Measurements from ENCODE around the gene UNC80. TPM values are rescaled to one million over a fixed set of nuclear protein-coding genes. Genes with fewer than 3 reads are reported as not detected.

UNC80 gene
- total RNA-seq, 1 donor from 2014 or later: not detected

GRCh38 chr2:209876211-209876610 lies 104.6 kb downstream of the UNC80 start:
- intact Hi-C loops (cut with DNase I): no loop called here
- no peak for ATAC-seq (ENCODE audit: poor library complexity)
- no peak for DNase-seq

DNA sequence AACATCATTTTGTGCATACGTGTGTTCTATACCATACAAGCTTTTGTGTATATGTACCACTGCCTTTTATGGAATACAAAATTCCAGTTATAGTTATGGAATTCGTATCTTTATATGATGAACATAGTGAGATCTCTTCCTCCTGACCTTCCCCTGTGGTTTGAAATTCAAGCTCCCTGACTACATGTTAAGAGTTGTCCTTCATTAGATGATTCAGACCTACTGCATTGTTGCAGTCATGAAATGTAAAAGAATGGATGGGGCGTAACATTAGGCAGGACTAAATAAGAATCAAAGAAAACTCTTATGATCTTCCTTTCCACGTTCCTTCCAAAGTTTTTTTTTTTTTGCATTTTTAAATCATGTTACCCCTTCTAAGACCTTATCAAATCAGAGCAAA lies 107.1 kb downstream of the UNC80 start:
- DNase-seq (no peak), ATAC-seq (ENCODE audit: poor library complexity) (no peak)
- intact Hi-C loops (cut with DNase I): no loop called here

- intact Hi-C loops (cut with DNase I): no loop called here
- DNase-seq (no peak), ATAC-seq (ENCODE audit: poor library complexity) (no peak)
Observed at GRCh38 chr2:209900638-209901037, 129.0 kb downstream of the UNC80 start.

DNA sequence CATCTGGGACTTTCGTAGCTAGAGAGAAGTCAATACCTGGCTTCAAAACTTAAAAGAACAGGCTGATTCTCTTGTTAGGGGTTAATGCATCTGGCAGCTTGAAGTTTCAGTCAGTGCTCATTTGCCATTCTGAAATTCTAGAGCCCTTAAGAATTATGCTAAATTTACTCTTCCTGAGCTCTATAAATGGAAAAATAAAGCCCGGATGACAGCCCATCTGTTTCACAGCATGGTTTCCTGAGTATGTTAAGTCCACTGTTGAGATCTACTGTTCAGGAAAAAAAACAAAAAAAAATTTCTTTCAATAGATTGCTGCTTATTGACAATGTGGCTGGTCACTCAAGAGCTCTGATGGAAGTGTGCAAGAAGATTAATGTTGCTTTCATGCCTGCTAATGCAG lies 129.5 kb downstream of the UNC80 start:
- no peak for ATAC-seq (ENCODE audit: poor library complexity)
- DNase-seq: no peak
- intact Hi-C loops (cut with DNase I): no loop called here

DNA sequence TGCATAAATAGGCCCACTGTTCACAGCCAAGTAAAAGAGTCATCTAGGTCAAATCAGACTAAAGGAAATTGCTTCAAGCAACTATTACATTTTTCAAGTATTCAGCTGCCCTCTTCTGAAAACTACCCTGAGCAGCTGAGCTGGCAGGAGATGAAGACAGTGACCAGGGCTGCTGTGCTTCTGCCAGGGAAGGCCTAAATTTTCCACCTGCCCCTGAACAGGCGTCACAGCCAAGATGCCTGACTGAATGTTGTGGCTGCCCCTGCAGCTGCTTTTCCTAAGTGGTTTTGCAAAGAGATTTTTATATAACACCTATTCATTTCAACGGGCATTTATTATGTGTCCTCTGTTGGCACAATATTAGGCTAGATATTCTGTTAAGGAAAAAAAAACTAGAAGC lies 134.1 kb downstream of the UNC80 start:
- intact Hi-C loops (cut with DNase I): no loop called here
- DNase-seq: no peak
- ATAC-seq (ENCODE audit: poor library complexity): no peak

DNA sequence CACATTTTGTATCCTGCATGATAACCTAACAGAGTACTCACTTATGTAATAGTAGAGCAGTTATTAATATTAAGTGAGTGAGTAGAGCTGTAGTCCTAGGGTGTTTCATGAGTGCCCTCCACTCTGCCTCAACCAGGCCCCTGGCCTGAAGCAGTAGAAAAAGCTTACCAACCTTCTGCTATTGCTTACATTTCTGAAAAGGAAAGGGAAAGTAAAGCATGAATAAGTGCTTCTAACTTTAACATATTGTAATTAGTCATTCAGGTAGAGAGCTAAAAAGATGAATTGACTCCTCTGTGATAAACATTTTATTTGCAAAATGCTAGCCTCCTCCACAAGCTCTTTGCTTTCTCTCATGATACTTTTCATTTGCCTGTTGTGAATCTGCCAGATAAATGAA lies 136.1 kb downstream of the UNC80 start:
- ATAC-seq (ENCODE audit: poor library complexity) (no peak), DNase-seq (no peak)
- intact Hi-C loops (cut with DNase I): no loop called here

GRCh38 chr2:209908511-209908910 lies 136.9 kb downstream of the UNC80 start:
- DNase-seq: no peak
- intact Hi-C loops (cut with DNase I): no loop called here
- no peak for ATAC-seq (ENCODE audit: poor library complexity)

- ATAC-seq (ENCODE audit: poor library complexity): no peak
- intact Hi-C loops (cut with DNase I): no loop called here
- DNase-seq: no peak
Observed at GRCh38 chr2:209911486-209911885, 139.9 kb downstream of the UNC80 start.

DNA sequence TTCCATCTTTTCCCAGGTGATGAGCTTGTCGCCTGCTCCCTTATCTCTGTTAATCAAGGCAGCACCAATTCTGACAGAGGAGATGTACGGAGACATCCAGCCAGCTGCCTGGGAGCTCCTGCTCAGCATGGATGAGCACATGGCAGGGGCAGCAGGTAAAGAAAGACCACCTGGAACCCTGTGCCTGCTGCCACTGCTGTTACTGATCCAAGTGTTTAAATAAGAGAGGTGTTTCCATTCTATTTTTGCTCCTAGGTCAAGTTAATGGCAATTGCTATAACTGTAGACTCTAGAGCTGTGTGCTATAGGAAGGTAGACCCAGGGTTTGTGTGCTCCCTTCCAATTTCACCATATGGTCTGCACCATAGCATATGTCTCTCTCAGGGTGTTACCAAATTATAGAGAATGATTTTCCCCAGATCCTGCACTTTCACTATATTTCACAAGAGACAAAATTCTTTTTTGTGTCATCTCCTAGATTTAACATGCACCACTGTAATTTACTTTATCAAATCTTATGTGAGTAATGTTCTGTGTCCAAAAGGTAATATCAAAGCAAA lies 142.2 kb downstream of the UNC80 start:
- ATAC-seq (ENCODE audit: poor library complexity) (no peak), DNase-seq (no peak)
- intact Hi-C loops (cut with DNase I): no loop called here

DNA sequence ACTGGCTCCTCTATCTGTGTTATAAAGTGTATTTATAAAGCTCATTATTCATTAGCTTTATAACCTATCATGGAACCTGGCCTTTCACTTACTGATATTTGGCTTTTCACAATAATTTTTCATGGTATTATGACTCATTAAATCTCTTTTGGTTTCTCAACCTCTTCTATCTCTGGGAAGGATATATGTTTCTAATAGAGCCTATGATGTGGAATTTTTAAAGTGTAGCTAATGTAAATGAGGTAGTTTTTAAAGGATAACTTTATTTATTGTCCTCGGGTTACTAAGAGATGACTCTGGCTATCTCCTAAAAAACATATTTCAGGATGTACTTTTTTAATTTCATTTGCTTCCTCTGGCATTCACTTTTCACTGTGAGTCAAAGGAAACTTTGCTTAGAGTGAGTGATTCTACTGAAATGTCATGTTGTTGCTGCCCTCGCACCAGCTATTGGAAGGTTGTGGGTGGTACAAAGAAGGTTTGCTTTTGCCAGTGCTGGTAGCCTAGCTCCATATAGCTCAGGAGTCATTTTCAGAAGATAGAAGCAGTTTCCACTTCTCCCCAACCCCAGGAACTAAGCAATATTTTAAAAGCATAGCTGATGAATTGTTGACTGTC lies 145.6 kb downstream of the UNC80 start:
- DNase-seq (no peak), ATAC-seq (ENCODE audit: poor library complexity) (no peak)
- intact Hi-C loops (cut with DNase I): no loop called here

DNA sequence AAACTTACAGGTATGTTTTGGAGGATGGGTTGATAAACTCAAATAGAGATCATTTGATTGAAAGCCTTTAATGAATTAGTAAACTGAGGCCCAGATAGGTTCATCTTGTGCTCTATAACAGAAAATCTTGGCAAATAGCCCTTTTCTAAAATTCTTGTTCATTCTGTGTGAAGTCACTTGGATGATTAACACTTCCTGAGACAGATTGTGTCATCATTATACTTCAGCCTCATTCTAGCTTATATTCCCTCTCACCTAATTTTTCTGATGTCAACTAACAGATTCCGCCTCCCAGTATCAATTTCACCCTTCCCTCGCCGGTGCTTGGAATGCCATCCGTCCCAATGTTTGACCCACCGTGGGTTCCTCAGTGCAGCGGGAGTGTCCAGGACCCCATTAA lies 146.6 kb downstream of the UNC80 start:
- DNase-seq: no peak
- no peak for ATAC-seq (ENCODE audit: poor library complexity)

DNA sequence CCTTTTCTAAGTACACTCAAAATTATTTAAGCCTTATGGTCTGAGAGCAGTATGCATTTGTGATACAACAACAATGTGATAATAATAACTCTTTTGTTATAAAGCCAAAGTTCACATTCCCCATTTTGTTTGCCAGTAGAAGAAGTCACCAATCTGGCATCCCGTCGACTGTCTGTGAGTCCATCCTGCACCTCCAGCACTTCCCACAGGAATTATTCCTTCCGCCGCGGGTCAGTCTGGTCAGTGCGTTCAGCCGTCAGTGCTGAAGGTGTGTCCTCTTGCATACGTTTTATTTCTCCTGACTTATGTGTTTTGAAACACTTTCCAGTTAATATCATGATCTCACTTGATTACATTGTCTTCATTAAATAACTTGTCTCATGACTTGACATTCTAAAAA lies 150.5 kb downstream of the UNC80 start:
- no peak for ATAC-seq (ENCODE audit: poor library complexity)
- DNase-seq: no peak
- intact Hi-C loops (cut with DNase I): no loop called here

More for the DNA sequence above, 146.6 kb downstream of the UNC80 start:
- intact Hi-C loops (cut with DNase I): no loop called here

GRCh38 chr2:209929369-209929768 lies 157.7 kb downstream of the UNC80 start:
- no peak for ATAC-seq (ENCODE audit: poor library complexity)
- no peak for DNase-seq
- intact Hi-C loops (cut with DNase I): no loop called here

GRCh38 chr2:209933499-209934483 lies 162.2 kb downstream of the UNC80 start:
- intact Hi-C loops (cut with DNase I): no loop called here
- no peak for ATAC-seq (ENCODE audit: poor library complexity)
- no peak for DNase-seq

- intact Hi-C loops (cut with DNase I): no loop called here
- no peak for ATAC-seq (ENCODE audit: poor library complexity)
- DNase-seq: no peak
Observed at GRCh38 chr2:209936106-209936666, 164.6 kb downstream of the UNC80 start.

- DNase-seq: no peak
- no peak for ATAC-seq (ENCODE audit: poor library complexity)
- intact Hi-C loops (cut with DNase I): no loop called here
Observed at GRCh38 chr2:209937893-209938292, 166.3 kb downstream of the UNC80 start.

DNA sequence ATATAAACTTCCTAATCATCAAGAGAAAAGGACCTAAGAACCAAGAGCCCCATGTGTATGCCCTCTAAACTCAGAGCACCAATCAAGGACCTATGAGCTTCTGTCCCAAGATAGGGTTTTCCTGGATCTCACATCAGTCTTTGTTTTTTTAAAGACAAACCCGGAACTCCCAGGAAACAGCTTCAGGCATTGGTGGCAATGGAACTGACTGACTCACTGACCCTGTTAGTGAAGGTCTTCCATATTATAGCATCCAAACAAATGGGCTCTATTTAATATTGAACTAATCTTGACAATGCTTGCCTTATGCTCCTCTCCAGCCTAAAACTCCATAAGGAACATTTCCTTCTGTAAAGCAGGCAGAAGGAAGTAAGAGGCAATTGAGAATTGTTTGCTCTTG lies 167.3 kb downstream of the UNC80 start:
- DNase-seq (no peak), ATAC-seq (ENCODE audit: poor library complexity) (no peak)
- intact Hi-C loops (cut with DNase I): no loop called here

DNA sequence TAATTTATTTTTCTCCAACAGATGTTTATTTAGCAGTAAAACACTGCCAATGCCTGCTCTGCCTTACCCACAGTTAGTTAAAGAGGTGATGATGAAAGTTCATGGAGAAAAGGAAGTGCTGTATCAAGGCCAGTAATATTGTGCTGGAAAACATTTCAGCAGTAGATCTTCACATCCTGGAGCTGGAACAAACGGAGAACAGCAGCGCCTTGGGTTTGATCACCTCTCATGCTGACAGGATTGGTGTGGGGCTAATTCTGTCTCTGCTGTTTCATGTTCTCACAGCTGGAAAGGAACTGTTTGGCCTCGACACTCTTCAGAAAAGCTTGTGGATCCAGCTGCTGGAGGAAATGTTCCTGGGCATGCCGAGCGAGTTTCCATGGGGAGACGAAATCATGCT lies 169.3 kb downstream of the UNC80 start:
- DNase-seq (no peak), ATAC-seq (ENCODE audit: poor library complexity) (no peak)
- intact Hi-C loops (cut with DNase I): loop anchor here (10.0 kb wide), 1 partner anchor 606 kb away; no protein-coding TSS in a partner anchor

DNA sequence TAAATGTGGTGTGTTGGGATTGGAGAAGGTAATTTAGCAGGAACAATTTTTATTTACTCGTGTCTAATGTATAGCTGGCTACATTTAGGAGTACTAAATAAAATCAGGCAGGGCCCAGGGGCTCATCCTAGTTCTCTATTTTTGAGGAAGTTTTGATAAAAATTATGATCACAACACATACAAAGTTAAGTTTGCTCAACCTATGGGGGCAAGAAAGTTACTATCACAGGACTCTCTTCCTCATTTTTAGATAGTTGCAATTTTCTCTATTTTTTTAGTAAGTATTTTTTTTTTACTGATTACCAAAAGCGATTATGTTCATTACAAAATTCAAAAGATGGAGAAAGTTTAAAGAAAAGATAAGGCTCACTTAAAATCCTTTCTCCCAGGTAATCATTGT lies 170.8 kb downstream of the UNC80 start:
- DNase-seq (no peak), ATAC-seq (ENCODE audit: poor library complexity) (no peak)
- intact Hi-C loops (cut with DNase I): loop anchor here (10.0 kb wide), 1 partner anchor 608 kb away; no protein-coding TSS in a partner anchor
